HG02678 (cell line): ENCODE data around the gene SEC24C.
"Not testable (repeated sequence)": the region's sequence is repeated elsewhere in the genome, so short reads cannot be mapped to it uniquely, and the experiment has no call there.

Experiments used
- ATAC-seq: cut with Tn5 transposase; IDR thresholded peaks from one replicate; pipeline ENCODE4 v1.9.1; 2021; ENCODE audit warnings: mild to moderate bottlenecking, moderate library complexity; ENCODE audit not compliant: unreplicated experiment

The SEC24C gene

DNA sequence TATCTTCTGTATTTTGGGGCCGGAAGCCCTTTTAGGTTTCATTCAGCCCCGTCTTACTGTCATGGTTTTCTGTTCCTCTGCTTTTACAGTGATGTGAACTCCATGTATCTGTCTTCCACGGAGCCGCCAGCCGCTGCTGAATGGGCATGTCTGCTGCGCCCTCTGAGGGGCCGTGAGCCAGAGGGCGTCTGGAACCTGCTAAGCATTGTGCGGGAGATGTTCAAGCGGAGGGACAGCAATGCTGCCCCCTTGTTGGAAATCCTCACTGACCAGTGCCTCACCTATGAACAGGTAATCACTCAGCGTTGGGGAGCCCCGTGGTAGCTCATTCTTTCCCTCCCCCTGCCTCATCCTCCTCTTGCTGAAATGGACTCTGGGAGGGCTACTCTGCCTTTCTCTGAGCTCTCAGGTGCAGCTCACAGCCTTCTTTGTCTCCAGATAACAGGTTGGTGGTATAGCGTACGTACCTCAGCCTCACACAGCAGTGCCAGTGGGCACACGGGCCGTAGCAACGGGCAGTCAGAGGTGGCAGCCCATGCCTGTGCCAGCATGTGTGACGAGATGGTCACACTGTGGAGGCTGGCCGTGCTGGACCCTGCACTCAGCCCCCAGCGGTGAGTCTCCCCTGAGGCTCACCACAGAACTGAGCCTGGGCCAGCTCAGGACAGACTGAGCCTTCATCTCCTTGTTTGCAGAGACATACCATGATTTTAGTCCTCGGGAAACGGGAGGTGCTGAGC is 46.9 kb downstream of the SEC24C start:
- ATAC-seq = no peak

GRCh38 chr10:73791871-73792400 is 47.8 kb downstream of the SEC24C start:
- ATAC-seq = no peak

DNA sequence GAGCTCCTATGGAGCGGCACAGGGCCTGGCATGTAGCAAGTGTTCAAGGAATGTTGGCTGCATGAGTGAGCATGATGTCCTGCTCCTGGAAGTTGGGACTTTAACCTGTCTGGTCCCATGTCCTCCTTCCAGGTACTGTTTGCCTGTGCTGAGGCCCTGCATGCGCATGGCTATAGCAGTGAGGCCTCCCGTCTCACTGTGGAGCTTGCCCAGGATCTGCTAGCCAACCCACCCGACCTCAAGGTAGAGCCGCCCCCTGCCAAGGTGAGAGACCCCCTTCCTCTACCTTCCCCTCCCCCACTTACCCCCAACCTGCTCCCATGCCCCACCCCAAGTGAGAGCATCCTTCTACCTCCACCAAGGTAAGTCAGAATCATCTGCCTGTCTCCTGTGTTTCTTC is 49.3 kb downstream of the SEC24C start:
- no peak for ATAC-seq

DNA sequence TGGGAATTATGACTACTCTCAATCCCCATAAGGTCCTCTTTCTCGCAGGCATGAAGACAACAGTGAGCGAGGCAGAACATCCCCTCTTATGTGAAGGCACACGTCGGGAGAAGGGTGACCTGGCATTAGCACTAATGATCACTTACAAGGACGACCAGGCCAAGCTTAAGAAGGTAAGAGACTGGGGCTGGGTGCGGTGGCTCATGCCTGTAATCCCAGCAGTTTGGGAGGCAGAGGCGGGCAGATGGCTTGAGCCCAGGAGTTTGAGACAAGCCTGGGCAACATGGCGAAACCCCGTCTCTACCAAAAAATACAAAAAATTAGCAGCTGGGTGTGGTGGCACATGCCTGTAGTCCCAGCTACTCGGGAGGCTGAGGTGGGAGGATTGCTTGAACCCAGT is 51.3 kb downstream of the SEC24C start:
- not testable (repeated sequence) for ATAC-seq

DNA sequence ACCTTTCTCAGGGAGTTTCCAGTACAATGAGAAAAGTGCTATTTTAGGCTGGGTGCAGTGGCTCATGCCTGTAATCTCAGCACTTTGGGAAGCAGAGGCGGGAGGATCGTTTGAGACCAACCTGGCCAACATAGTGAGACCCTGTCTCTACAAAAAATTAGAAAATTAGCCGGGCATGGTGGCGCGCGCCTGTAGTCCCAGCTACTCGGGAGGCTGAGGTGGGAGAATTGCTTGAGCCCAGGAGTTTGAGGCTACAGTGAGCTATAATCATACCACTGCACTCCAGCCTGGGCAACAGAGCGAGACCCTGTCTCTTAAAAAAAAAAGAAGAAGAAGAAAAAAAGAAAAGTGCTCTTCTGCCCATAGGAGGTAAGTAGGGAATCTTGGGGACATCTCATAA is 51.9 kb downstream of the SEC24C start:
- ATAC-seq = not testable (repeated sequence)

DNA sequence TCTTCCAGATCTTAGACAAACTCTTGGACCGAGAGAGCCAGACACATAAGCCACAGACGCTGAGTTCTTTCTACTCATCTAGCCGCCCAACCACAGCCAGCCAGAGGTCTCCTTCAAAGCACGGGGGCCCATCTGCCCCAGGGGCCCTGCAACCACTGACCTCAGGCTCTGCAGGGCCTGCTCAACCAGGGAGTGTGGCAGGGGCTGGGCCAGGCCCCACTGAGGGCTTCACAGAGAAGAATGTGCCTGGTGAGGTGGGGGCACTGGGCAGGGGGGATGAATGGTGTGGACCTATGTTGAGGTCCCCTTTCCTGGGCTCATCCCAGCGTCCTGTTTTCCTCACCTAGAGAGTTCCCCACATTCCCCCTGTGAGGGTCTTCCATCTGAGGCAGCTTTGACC is 52.6 kb downstream of the SEC24C start:
- ATAC-seq = no peak

- no peak for ATAC-seq
Measured at GRCh38 chr10:73797324-73798025, 53.3 kb downstream of the SEC24C start.

DNA sequence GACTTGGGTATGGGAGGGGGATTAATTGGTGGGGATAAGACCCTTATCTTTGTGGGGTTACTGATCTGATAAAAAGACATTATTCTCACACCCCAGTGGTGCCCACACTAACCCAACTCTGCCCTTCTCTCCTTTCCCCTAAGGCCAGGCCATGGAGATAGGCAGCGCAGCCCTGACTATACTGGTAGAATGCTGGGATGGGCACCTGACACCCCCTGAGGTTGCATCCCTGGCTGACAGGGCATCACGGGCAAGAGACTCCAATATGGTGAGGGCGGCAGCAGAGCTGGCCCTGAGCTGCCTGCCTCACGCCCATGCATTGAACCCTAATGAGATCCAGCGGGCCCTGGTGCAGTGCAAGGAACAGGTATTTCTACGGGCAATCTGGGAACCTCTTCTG is 53.9 kb downstream of the SEC24C start:
- no peak for ATAC-seq

GRCh38 chr10:73798927-73799560 is 54.9 kb downstream of the SEC24C start:
- no peak for ATAC-seq

GRCh38 chr10:73799899-73800559 is 55.9 kb downstream of the SEC24C start:
- ATAC-seq = no peak

DNA sequence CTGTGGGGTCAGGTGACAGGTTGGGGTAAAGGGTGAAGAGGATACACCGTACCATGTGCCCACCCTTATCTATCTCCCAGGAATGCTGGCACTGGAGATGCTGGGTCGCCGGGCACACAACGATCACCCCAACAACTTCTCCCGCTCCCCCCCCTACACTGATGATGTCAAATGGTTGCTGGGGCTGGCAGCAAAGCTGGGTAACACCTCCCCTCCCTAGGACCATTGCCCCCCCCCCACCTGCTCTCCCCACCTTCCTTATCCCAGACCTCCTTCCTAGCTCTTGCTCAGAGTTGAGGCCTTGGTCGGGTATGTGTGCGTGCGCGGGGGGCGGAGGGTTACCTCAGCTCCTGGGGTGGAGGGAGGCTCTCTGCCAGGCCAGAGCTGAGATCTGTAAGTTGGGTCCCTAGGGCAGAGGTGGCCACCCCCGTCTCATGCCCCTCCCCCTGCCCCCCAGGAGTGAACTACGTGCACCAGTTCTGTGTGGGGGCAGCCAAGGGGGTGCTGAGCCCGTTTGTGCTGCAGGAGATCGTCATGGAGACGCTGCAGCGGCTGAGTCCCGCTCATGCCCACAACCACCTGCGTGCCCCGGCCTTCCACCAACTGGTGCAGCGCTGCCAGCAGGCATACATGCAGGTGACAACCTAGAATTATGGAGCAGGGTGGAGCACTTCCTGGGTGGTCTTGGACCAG is 56.5 kb downstream of the SEC24C start:
- no peak for ATAC-seq

GRCh38 chr10:73801253-73801590 is 57.0 kb downstream of the SEC24C start:
- ATAC-seq = no peak

- no peak for ATAC-seq
Measured at GRCh38 chr10:73802276-73802991, 58.3 kb downstream of the SEC24C start.

GRCh38 chr10:73803680-73804286 is 59.6 kb downstream of the SEC24C start:
- peak; percentile 74 for ATAC-seq

DNA sequence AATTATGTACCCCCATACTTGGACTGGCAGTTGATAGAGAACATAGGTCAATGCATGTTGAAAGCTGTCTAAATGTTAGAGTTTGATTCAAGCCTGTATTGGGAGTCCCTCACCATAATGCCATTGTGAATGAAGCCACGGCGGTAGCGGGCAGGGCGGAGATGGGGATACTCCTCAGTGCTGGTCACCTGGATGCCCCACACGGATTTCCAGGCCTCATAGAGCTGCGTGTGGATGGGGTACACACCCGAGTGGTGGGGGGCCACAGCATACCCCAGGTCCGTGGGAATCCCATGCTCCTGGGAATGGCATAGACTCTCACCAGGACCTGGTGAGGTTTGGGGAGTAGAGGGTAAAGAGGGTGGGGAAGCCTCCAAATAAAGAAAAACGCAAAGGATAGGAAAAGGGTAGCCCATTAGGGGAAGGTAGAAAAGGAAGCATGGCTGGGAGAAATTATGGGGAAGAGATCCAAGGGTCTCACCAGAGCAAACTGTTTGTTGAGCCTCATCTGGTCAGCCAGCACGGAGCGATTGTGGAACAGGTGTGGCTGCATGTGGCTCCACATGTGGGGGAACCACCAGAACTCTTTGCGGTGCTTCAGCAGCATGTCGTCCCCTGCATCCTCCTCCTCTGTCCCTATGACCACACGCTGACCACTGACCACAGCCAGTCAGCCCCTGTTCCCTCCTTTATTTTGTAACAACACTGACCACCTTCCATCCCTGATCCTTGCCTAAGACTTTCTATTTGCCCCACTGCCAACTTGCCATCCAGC is 62.2 kb downstream of the SEC24C start:
- ATAC-seq = no peak

GRCh38 chr10:73807471-73807870 is 63.3 kb downstream of the SEC24C start:
- ATAC-seq = no peak

DNA sequence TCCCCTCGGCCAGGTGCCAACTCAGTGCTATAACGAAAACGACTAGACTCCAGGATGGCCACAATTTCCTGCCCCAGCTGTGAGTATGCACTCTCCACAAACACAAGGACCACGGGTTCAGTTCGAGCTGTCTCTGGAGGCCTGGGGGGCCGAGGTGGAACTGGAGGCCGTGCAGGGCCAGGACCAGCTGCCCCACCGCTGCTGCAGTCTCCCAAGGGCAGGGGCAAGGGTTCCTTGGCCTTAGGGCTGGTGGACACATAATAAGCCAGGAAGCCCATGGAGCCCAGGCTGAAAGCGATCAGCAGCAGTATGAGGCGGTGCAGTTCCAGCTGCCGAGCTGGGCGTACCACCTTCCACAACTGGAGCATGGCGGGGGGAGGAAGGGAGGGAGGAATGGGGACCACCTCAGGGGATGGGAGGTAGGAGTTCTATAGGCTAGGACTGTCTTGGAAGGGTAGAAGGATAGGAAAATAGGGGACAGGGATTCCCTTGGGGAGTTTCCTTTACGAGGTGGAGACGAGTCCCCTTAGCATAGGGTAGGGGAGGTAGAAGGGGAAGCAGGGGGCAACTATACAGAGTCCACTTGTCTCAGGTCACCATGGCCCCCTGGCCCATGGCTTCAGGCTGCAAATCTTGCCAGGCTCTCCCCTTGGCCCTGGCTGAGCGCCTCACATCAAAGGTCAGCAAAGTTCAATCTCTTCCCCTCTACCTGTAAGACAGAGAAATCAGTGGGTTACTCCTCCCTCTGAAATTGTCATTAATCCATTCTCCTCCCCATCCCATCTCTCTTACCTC is 64.0 kb downstream of the SEC24C start:
- ATAC-seq = no peak
